ENCODE results near the gene CBLC.

DNA sequence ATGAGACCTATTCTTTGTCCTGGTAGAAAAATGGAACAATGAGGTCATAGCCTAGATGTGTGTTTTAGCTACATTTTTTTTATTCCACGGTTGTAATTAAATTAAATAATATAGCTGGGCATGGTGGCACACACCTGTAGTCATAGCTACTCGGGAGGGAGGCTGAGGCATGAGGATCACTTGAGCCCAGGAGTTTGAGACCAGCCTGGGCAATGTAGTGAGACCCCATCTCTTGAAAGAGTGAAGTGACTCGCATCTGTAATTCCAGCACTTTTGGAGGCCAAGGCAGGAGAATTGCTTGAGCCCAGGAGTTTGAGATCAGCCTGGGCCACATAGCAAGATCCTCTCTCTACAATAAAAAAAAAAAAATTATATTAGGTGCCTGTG, 11.7 kb upstream of the CBLC start:
- TF ChIP-seq, protein P1, sequence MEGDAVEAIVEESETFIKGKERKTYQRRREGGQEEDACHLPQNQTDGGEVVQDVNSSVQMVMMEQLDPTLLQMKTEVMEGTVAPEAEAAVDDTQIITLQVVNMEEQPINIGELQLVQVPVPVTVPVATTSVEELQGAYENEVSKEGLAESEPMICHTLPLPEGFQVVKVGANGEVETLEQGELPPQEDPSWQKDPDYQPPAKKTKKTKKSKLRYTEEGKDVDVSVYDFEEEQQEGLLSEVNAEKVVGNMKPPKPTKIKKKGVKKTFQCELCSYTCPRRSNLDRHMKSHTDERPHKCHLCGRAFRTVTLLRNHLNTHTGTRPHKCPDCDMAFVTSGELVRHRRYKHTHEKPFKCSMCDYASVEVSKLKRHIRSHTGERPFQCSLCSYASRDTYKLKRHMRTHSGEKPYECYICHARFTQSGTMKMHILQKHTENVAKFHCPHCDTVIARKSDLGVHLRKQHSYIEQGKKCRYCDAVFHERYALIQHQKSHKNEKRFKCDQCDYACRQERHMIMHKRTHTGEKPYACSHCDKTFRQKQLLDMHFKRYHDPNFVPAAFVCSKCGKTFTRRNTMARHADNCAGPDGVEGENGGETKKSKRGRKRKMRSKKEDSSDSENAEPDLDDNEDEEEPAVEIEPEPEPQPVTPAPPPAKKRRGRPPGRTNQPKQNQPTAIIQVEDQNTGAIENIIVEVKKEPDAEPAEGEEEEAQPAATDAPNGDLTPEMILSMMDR (conservative IDR thresholded peaks at IDR 0.05 in 1 of 2, IDR thresholded peaks at IDR 0.05 in 1 of 2; ENCODE audit: extremely low read depth in 1 of 2, insufficient read depth in 1 of 2, low read depth in 1 of 2, low read length in 2 of 2) = no peak
- no peak for TF ChIP-seq EZH2 (IDR thresholded peaks at IDR 0.05; ENCODE audit: borderline replicate concordance, low read length)

Measured in mammary epithelial cell (primary cell).